Esophagus muscularis mucosa (tissue), 3 donors: ENCODE measurements around the gene RPL31.

Experiments
- EP300 ChIP-seq: sonication (generic); formaldehyde crosslinking; IDR thresholded peaks from one replicate; pipeline ENCODE4 v1.6.1; 2017; ENCODE audit warnings: antibody characterized with exemption
- POLR2AphosphoS5 ChIP-seq, 2 donors: sonication (generic); formaldehyde crosslinking; IDR thresholded peaks; one replicate each; pipeline ENCODE4 v1.6.1; 2017; ENCODE audit warnings: antibody characterized with exemption in 2 of 2

- no peak for TF ChIP-seq EP300
- TF ChIP-seq POLR2AphosphoS5 (IDR thresholded peaks at IDR 0.05), result no peak
Observed at GRCh38 chr2:100997509-100998234, 4.4 kb upstream of the RPL31 start.
